Neuronal stem cell (in vitro differentiated cells): ENCODE results near the gene CAST.

Source experiments
- DNase-seq: peaks from one replicate; pipeline ENCODE4 v3.0.0-alpha.2; 2013; ENCODE audit warnings: low spot score
- H2AFZ ChIP-seq: one replicate; pipeline ENCODE4 v1.6.1; 2013; ENCODE audit warnings: mild to moderate bottlenecking, low read length, inconsistent platforms
- H2AK5ac ChIP-seq: 2 replicates; pipeline ENCODE4 v1.6.1; 2013; ENCODE audit warnings: low read depth, mild to moderate bottlenecking, inconsistent platforms, low read length, moderate library complexity, mixed read lengths
- H2BK120ac ChIP-seq: 2 replicates; pipeline ENCODE4 v1.6.1; 2013; ENCODE audit warnings: low read depth, mild to moderate bottlenecking, inconsistent platforms, low read length, moderate library complexity, mixed read lengths
- H2BK12ac ChIP-seq: one replicate; pipeline ENCODE4 v1.6.1; 2013; ENCODE audit warnings: low read length, inconsistent platforms
- H2BK15ac ChIP-seq: 2 replicates; pipeline ENCODE4 v1.6.1; 2013; ENCODE audit warnings: mild to moderate bottlenecking, low read length, inconsistent platforms, mixed read lengths
- H2BK5ac ChIP-seq: one replicate; pipeline ENCODE4 v1.6.1; 2013; ENCODE audit warnings: inconsistent platforms, mild to moderate bottlenecking, low read length, moderate library complexity
- H3K14ac ChIP-seq: one replicate; pipeline ENCODE4 v1.6.1; 2013; ENCODE audit warnings: low read length, inconsistent platforms
- H3K18ac ChIP-seq: 2 replicates; pipeline ENCODE4 v1.6.1; 2013; ENCODE audit warnings: low read length, inconsistent platforms
- H3K23ac ChIP-seq: 2 replicates; pipeline ENCODE4 v1.6.1; 2013; ENCODE audit warnings: low read depth, mild to moderate bottlenecking, mixed read lengths, low read length, inconsistent platforms; ENCODE audit not compliant: poor library complexity
- H3K27ac ChIP-seq: replicated peaks from 3 replicates; pipeline ENCODE4 v1.5.1; 2013; ENCODE audit warnings: low read length, inconsistent platforms
- H3K27me3 ChIP-seq, 3 experiments: 2 replicates each; pipeline ENCODE4 v1.6.1; 2013; ENCODE audit warnings: low read length in 3 of 3, mild to moderate bottlenecking in 2 of 3, inconsistent platforms in 1 of 3, low read depth in 1 of 3, mixed read lengths in 1 of 3, moderate library complexity in 1 of 3; ENCODE audit not compliant: control insufficient read depth in 3 of 3, insufficient read depth in 3 of 3
- H3K36me3 ChIP-seq, 2 donors: replicated peaks in 1 of 2; 2 replicates each; pipeline ENCODE4 v1.6.1; 2013; ENCODE audit warnings: low read length in 2 of 2; ENCODE audit not compliant: control insufficient read depth in 2 of 2, insufficient read depth in 2 of 2
- H3K4ac ChIP-seq: 2 replicates; pipeline ENCODE4 v1.6.1; 2013; ENCODE audit warnings: inconsistent platforms, mild to moderate bottlenecking, low read length, moderate library complexity
- H3K4me1 ChIP-seq, 2 donors: 1 replicate in 1 of 2; 2 replicates in 1 of 2; pipeline ENCODE4 v1.6.1; 2013; ENCODE audit warnings: low read length in 2 of 2, low read depth in 1 of 2; ENCODE audit not compliant: control insufficient read depth in 2 of 2, insufficient read depth in 1 of 2
- H3K4me2 ChIP-seq: one replicate; pipeline ENCODE4 v1.6.1; 2013; ENCODE audit warnings: mild to moderate bottlenecking, low read length, inconsistent platforms; ENCODE audit not compliant: insufficient read depth, poor library complexity, severe bottlenecking
- H3K4me3 ChIP-seq, 2 donors: 2 replicates each; pipeline ENCODE4 v1.5.1; 2013; ENCODE audit warnings: low read length in 2 of 2, mild to moderate bottlenecking in 2 of 2, inconsistent platforms in 1 of 2, moderate library complexity in 1 of 2
- H3K79me1 ChIP-seq: one replicate; pipeline ENCODE4 v1.6.1; 2013; ENCODE audit warnings: low read depth, mild to moderate bottlenecking, inconsistent platforms, low read length, moderate library complexity
- H3K9ac ChIP-seq: one replicate; pipeline ENCODE4 v1.6.1; 2013; ENCODE audit warnings: mild to moderate bottlenecking, low read depth, low read length, inconsistent platforms; ENCODE audit not compliant: poor library complexity
- H3K9me3 ChIP-seq, 2 donors: replicated peaks in 1 of 2; 2 replicates each; pipeline versions ENCODE3 to v1.6.1; 2013; ENCODE audit warnings: low read length in 2 of 2, mild to moderate bottlenecking in 2 of 2, inconsistent platforms in 1 of 2, low read depth in 1 of 2, mixed read lengths in 1 of 2, moderate library complexity in 1 of 2; ENCODE audit not compliant: control insufficient read depth in 2 of 2, insufficient read depth in 1 of 2
- H4K8ac ChIP-seq: one replicate; pipeline ENCODE4 v1.6.1; 2013; ENCODE audit warnings: low read depth, mild to moderate bottlenecking, inconsistent platforms, low read length, moderate library complexity
- H4K91ac ChIP-seq: one replicate; pipeline ENCODE4 v1.6.1; 2013; ENCODE audit warnings: low read length, low read depth, mild to moderate bottlenecking, inconsistent platforms; ENCODE audit not compliant: poor library complexity
- WGBS, 2 donors: extraction: QIAGEN DNeasy Blood & Tissue Kit; methylation state at CpG; one replicate each; pipeline ENCODE4 v1.1.7; 2013; ENCODE audit warnings: missing lambda C conversion rate in 2 of 2, mixed read lengths in 1 of 2; ENCODE audit not compliant: insufficient read length in 2 of 2, insufficient replicate concordance in 1 of 2; ENCODE audit errors: extremely low coverage in 2 of 2; 5-methylcytosine and 5-hydroxymethylcytosine counted together

CAST gene

GRCh38 chr5:96776621-96777020 is 114.4 kb downstream of the CAST start:
- no peak for DNase-seq
- Histone ChIP-seq H3K4me3 (no peak overlapping the region), H2BK120ac (no peak overlapping the region), H3K4ac (no peak overlapping the region), H3K36me3 (peaks cover 0 to 98% of the 10 kb centered on the region in 2 donors), H3K27me3 (no peaks in the 10 kb centered on the region), H2AFZ (no peak overlapping the region), H3K27ac (no peak overlapping the region), H3K9me3 (no peaks in the 10 kb centered on the region), H2BK5ac (no peak overlapping the region), H3K4me2 (no peak overlapping the region), H3K18ac (no peak overlapping the region), H4K8ac (no peak overlapping the region), H2BK12ac (no peak overlapping the region), H4K91ac (no peak overlapping the region), H2AK5ac (no peak overlapping the region), H3K23ac (no peak overlapping the region), H3K14ac (no peak overlapping the region), H3K4me1 (peaks cover 0 to 2% of the 10 kb centered on the region in 2 donors), H3K9ac (no peak overlapping the region), H2BK15ac (no peak overlapping the region), H3K79me1 (no peaks in the 10 kb centered on the region)
- no CpG with 5 or more reads among the region's 2 CpGs for WGBS, 2 donors

- H3K27ac ChIP-seq = no peak overlapping the region
- H3K9me3 ChIP-seq = no peaks in the 10 kb centered on the region
- no peak overlapping the region for H3K4me2 ChIP-seq
- no peak overlapping the region for H2BK120ac ChIP-seq
- no peak overlapping the region for H2BK12ac ChIP-seq
- peaks cover 0 to 2% of the 10 kb centered on the region in 2 donors for H3K4me1 ChIP-seq
- H4K8ac ChIP-seq = no peak overlapping the region
- H3K79me1 ChIP-seq = no peaks in the 10 kb centered on the region
- no peak overlapping the region for H4K91ac ChIP-seq
- H3K4ac ChIP-seq = no peak overlapping the region
- no peak overlapping the region for H3K9ac ChIP-seq
- H3K36me3 ChIP-seq = peaks cover 0 to 96% of the 10 kb centered on the region in 2 donors
- H2AFZ ChIP-seq = no peak overlapping the region
- H3K18ac ChIP-seq = no peak overlapping the region
- H3K14ac ChIP-seq = no peak overlapping the region
- H2BK5ac ChIP-seq = no peak overlapping the region
- no peaks in the 10 kb centered on the region for H3K27me3 ChIP-seq
- no peak overlapping the region for H3K23ac ChIP-seq
- H3K4me3 ChIP-seq = no peak overlapping the region
- no CpG with 5 or more reads among the region's 1 CpG for WGBS, 2 donors
- no peak for DNase-seq
- no peak overlapping the region for H2BK15ac ChIP-seq
- no peak overlapping the region for H2AK5ac ChIP-seq
Measured at GRCh38 chr5:96778409-96778808, 116.2 kb downstream of the CAST start.

GRCh38 chr5:96780626-96781025 is 118.5 kb downstream of the CAST start:
- Histone ChIP-seq H3K36me3 (peaks cover 1 to 95% of the 10 kb centered on the region in 2 donors), H3K4ac (no peak overlapping the region), H3K27ac (no peak overlapping the region)

DNA sequence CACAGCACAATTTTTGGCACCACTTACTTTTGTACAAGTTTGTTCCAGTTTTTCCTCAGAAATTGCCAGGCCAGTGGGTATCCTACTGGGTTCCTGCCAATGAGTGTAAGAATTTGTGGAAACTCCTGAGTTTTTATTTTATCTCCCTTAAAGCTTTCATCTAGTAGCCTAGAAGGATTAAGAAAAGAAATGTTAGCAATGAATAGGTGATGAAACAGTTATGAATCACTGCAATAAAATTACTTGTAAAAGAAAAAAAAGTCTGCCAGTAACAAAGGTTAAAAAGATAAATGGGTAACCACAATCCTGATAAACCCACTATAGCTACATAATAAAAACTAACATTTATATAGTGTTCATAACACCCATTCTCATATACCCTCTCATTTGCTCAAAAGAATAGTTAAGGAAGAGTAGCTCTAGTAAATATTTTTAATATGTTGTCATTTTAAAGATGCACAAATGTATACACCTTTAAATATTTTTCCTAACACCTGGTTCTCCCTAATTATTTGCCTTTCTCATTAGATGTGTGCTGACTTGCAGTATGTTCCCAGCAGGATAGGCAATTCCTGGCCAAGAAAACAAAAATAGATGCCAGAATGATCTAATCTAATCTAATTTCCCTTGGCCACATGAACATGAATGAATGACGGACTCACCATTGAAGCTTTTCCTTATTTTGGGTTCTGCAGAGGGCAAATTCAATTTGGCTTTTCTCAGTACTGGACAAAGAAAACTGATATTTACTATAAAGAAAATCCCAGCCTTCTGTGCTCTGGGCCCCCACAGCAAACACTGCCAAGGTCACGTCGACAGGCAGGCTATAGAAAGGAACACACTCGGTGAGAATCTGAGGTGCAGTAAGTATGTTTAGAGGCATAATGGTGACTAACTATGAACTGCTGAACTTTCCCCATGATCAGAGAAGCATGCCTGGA is 119.1 kb downstream of the CAST start:
- H2AK5ac ChIP-seq = no peak overlapping the region
- H2AFZ ChIP-seq = no peak overlapping the region
- no peak overlapping the region for H2BK5ac ChIP-seq
- H2BK12ac ChIP-seq = no peak overlapping the region
- H3K4me3 ChIP-seq = no peak overlapping the region
- H4K8ac ChIP-seq = no peak overlapping the region
- no peak overlapping the region for H3K23ac ChIP-seq
- WGBS, 2 donors = no CpG with 5 or more reads among the region's 4 CpGs
- H3K14ac ChIP-seq = no peak overlapping the region
- no peaks in the 10 kb centered on the region for H3K79me1 ChIP-seq
- H3K27me3 ChIP-seq = no peaks in the 10 kb centered on the region
- H2BK120ac ChIP-seq = no peak overlapping the region
- no peak overlapping the region for H3K4ac ChIP-seq
- no peak for DNase-seq
- H3K18ac ChIP-seq = no peak overlapping the region
- H3K27ac ChIP-seq = no peak overlapping the region
- H3K9me3 ChIP-seq = no peaks in the 10 kb centered on the region
- no peak overlapping the region for H4K91ac ChIP-seq
- no peak overlapping the region for H2BK15ac ChIP-seq
- no peaks in the 10 kb centered on the region for H3K4me1 ChIP-seq
- peaks cover 1 to 95% of the 10 kb centered on the region in 2 donors for H3K36me3 ChIP-seq
- H3K4me2 ChIP-seq = no peak overlapping the region
- H3K9ac ChIP-seq = no peak overlapping the region

More at GRCh38 chr5:96780626-96781025, 118.5 kb downstream of the CAST start:
- H3K27me3 ChIP-seq = no peaks in the 10 kb centered on the region
- no peaks in the 10 kb centered on the region for H3K9me3 ChIP-seq
- H2BK12ac ChIP-seq = no peak overlapping the region
- no peak overlapping the region for H4K8ac ChIP-seq
- no peak overlapping the region for H3K14ac ChIP-seq
- H3K79me1 ChIP-seq = no peaks in the 10 kb centered on the region
- H3K4me1 ChIP-seq = peaks cover 0 to 2% of the 10 kb centered on the region in 2 donors
- no peak overlapping the region for H3K4me3 ChIP-seq
- H2AK5ac ChIP-seq = no peak overlapping the region
- H3K9ac ChIP-seq = no peak overlapping the region
- no peak overlapping the region for H2AFZ ChIP-seq
- H3K4me2 ChIP-seq = no peak overlapping the region
- H2BK120ac ChIP-seq = no peak overlapping the region
- H2BK15ac ChIP-seq = no peak overlapping the region
- H2BK5ac ChIP-seq = no peak overlapping the region
- no peak overlapping the region for H4K91ac ChIP-seq
- no peak for DNase-seq
- no peak overlapping the region for H3K23ac ChIP-seq
- no peak overlapping the region for H3K18ac ChIP-seq
